SK-N-SH treated with all-trans-retinoic acid at 6 μM for 48 hours (cell line): ENCODE measurements around the gene CCDC6.

ENCODE experiments used
- ATAC-seq: fragments of 200-7000 bp; cut with Tn5 transposase; 3 replicates; pipeline ENCODE4 v1.9.1; 2020; ENCODE audit warnings: mild to moderate bottlenecking, moderate library complexity
- ARNTL ChIP-seq: fragments of 450-650 bp; formaldehyde crosslinking; IDR thresholded peaks from 2 replicates; pipeline ENCODE4 v1.5.0; 2020; ENCODE audit warnings: low read depth, mild to moderate bottlenecking, moderate library complexity, borderline replicate concordance
- BACH2 ChIP-seq: fragments of 250-450 bp; sonication (Bioruptor Pico); IDR thresholded peaks from 2 replicates; pipeline ENCODE4 v1.9.0; 2021; ENCODE audit warnings: mild to moderate bottlenecking, borderline replicate concordance
- CREB5 ChIP-seq: fragments of 250-450 bp; sonication (Bioruptor Pico); IDR thresholded peaks from 2 replicates; pipeline ENCODE4 v1.5.1; 2020; ENCODE audit warnings: low read depth, mild to moderate bottlenecking, moderate library complexity
- CSDC2 ChIP-seq: fragments of 250-450 bp; sonication (Bioruptor Pico); IDR thresholded peaks from 2 replicates; pipeline ENCODE4 v1.5.0; 2020; ENCODE audit warnings: mild to moderate bottlenecking, moderate library complexity
- CSRNP3 ChIP-seq: fragments of 250-450 bp; sonication (Bioruptor Pico); IDR thresholded peaks from 2 replicates; pipeline ENCODE4 v1.5.1; 2021; ENCODE audit warnings: mild to moderate bottlenecking, moderate library complexity
- ESRRG ChIP-seq: fragments of 250-450 bp; sonication (Bioruptor Pico); IDR thresholded peaks from 2 replicates; pipeline ENCODE4 v1.6.1; 2021; ENCODE audit warnings: mild to moderate bottlenecking
- GLIS3 ChIP-seq: fragments of 250-450 bp; sonication (Bioruptor Pico); IDR thresholded peaks from 2 replicates; pipeline ENCODE4 v1.5.0; 2020; ENCODE audit warnings: mild to moderate bottlenecking, moderate library complexity
- ISL1 ChIP-seq: fragments of 250-450 bp; sonication (Bioruptor Pico); IDR thresholded peaks from 2 replicates; pipeline ENCODE4 v2.1.2; 2022; ENCODE audit warnings: mild to moderate bottlenecking, moderate library complexity
- PATZ1 ChIP-seq: fragments of 250-450 bp; sonication (Bioruptor Pico); IDR thresholded peaks from 2 replicates; pipeline ENCODE4 v1.8.0; 2020; ENCODE audit warnings: mild to moderate bottlenecking, moderate library complexity, borderline replicate concordance
- POU6F1 ChIP-seq: fragments of 250-450 bp; sonication (Bioruptor Pico); IDR thresholded peaks from 2 replicates; pipeline ENCODE4 v1.8.0; 2021; ENCODE audit warnings: low read depth, mild to moderate bottlenecking, moderate library complexity, borderline replicate concordance
- RARB ChIP-seq: fragments of 250-450 bp; sonication (Bioruptor Pico); IDR thresholded peaks from 2 replicates; pipeline ENCODE4 v1.8.0; 2021; ENCODE audit warnings: mild to moderate bottlenecking, moderate library complexity
- SNAI2 ChIP-seq: fragments of 250-450 bp; sonication (Bioruptor Pico); IDR thresholded peaks from 2 replicates; pipeline ENCODE4 v1.5.0; 2020; ENCODE audit warnings: mild to moderate bottlenecking, moderate library complexity
- TCF4 ChIP-seq: fragments of 250-450 bp; sonication (Bioruptor Pico); IDR thresholded peaks from 2 replicates; pipeline ENCODE4 v1.8.0; 2021; ENCODE audit warnings: mild to moderate bottlenecking, moderate library complexity, borderline replicate concordance
- TOX ChIP-seq: fragments of 250-450 bp; sonication (Bioruptor Pico); IDR thresholded peaks from 2 replicates; pipeline ENCODE4 v1.8.0; 2021; ENCODE audit warnings: mild to moderate bottlenecking, moderate library complexity, borderline replicate concordance
- ZC3H10 ChIP-seq: fragments of 250-450 bp; sonication (Bioruptor Pico); IDR thresholded peaks from 2 replicates; pipeline ENCODE4 v1.5.1; 2021; ENCODE audit warnings: mild to moderate bottlenecking, moderate library complexity
- ZFP3 ChIP-seq: fragments of 250-450 bp; sonication (Bioruptor Pico); IDR thresholded peaks from 2 replicates; pipeline ENCODE4 v1.5.0; 2020; ENCODE audit warnings: mild to moderate bottlenecking, moderate library complexity
- ZNF565 ChIP-seq: fragments of 450-650 bp; formaldehyde crosslinking; conservative IDR thresholded peaks from 2 replicates; pipeline ENCODE4 v1.5.0; 2020; ENCODE audit warnings: low read depth, mild to moderate bottlenecking, moderate library complexity
- ZNF70 ChIP-seq: fragments of 450-650 bp; formaldehyde crosslinking; IDR thresholded peaks from 2 replicates; pipeline ENCODE4 v1.5.0; 2020; ENCODE audit warnings: mild to moderate bottlenecking, moderate library complexity

Gene CCDC6

GRCh38 chr10:59901470-59901869 lies 4.9 kb downstream of the CCDC6 start:
- no peak for ATAC-seq
- TF ChIP-seq ZFP3 (CRISPR knock-in tag) (no peak), SNAI2 (CRISPR knock-in tag) (no peak), ZC3H10 (CRISPR knock-in tag) (no peak), CSRNP3 (CRISPR knock-in tag) (no peak), PATZ1 (no peak), CREB5 (CRISPR knock-in tag) (no peak), TOX (CRISPR knock-in tag) (no peak), ZNF565 (no peak), ZNF70 (CRISPR knock-in tag) (no peak), ISL1 (no peak)

- ATAC-seq: no peak
- TF ChIP-seq CSRNP3 (CRISPR knock-in tag) (no peak), POU6F1 (CRISPR knock-in tag) (no peak), BACH2 (CRISPR knock-in tag) (no peak), ZNF565 (no peak), CSDC2 (CRISPR knock-in tag) (no peak), ARNTL (no peak)
- TF ChIP-seq, all 23 proteins: peak for 0
Measured at GRCh38 chr10:59900048-59900727, 6.2 kb downstream of the CCDC6 start.

GRCh38 chr10:59898125-59898835 lies 8.1 kb downstream of the CCDC6 start:
- ATAC-seq: no peak

More at GRCh38 chr10:59898125-59898835, 8.1 kb downstream of the CCDC6 start:
- TF ChIP-seq ESRRG (no peak), TCF4 (CRISPR knock-in tag) (no peak), CREB5 (CRISPR knock-in tag) (no peak), ZNF70 (CRISPR knock-in tag) (no peak), TOX (CRISPR knock-in tag) (no peak), ZFP3 (CRISPR knock-in tag) (no peak), CSDC2 (CRISPR knock-in tag) (no peak), ISL1 (no peak), POU6F1 (CRISPR knock-in tag) (no peak), GLIS3 (CRISPR knock-in tag) (no peak), RARB (CRISPR knock-in tag) (no peak)
- TF ChIP-seq, all 23 proteins: peak for 0
